Measurements from ENCODE around the gene SLC26A1. TPM values are rescaled to one million over a fixed set of nuclear protein-coding genes. Genes with fewer than 3 reads are reported as not detected.

SLC26A1 gene
- total RNA-seq, 4 donors from 2014 or later = 0.20 to 0.30 (median 0.21) TPM; not detected in 1

- no peak overlapping the region for H3K27ac ChIP-seq
- H3K4me3 ChIP-seq = no peak overlapping the region
- no peaks in the 10 kb centered on the region for H3K9me3 ChIP-seq
- no peak for TF ChIP-seq CTCF (IDR thresholded peaks at IDR 0.05)
- no peak for TF ChIP-seq EP300 (IDR thresholded peaks at IDR 0.05)
- TF ChIP-seq POLR2A (IDR thresholded peaks at IDR 0.05) = no peak
- no peaks in the 10 kb centered on the region for H3K27me3 ChIP-seq
- no peak for DNase-seq (ENCODE audit: low spot score in 2 of 2)
- peaks cover 0 to 2% (median 0%) of the 10 kb centered on the region in 3 donors for H3K36me3 ChIP-seq
- H3K4me1 ChIP-seq = peaks cover 5 to 58% (median 29%) of the 10 kb centered on the region in 4 donors
- WGBS, 2 donors = 82 to 100% methylated on average over 5 to 7 of the region's 8 CpGs
Measured at GRCh38 chr4:1031346-1031745, 38.1 kb upstream of the SLC26A1 start.

DNA sequence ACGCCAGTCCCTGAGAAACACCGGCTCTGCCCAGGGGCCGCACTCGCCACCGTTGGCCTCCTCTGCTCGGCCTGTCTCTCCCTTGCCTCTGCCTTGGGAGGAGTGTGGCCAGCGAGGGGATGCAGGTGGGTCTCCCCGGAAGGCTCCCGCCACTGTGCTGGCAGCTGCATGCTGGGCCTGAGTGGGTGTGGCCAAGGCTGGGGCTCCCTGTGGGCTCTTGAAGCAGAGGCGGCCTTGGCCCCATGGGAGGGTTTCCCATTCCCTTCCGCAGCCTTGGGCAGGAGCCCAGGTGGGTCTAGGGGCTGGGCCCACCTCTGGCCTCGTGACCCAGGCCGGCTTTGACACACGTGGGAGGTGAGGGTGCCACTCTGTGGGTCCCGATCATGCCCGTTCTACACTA is 37.4 kb upstream of the SLC26A1 start:
- DNase-seq (ENCODE audit: low spot score in 2 of 2) = no peak
- Histone ChIP-seq H3K9me3 (no peaks in the 10 kb centered on the region), H3K4me3 (no peak overlapping the region), H3K27me3 (no peaks in the 10 kb centered on the region), H3K36me3 (peaks cover 0 to 9% (median 0%) of the 10 kb centered on the region in 3 donors), H3K27ac (no peak overlapping the region), H3K4me1 (peaks cover 5 to 50% (median 21%) of the 10 kb centered on the region in 4 donors)
- 80 to 87% methylated on average over 7 to 11 of the region's 16 CpGs for WGBS, 2 donors
- no peak for TF ChIP-seq EP300 (IDR thresholded peaks at IDR 0.05)

DNA sequence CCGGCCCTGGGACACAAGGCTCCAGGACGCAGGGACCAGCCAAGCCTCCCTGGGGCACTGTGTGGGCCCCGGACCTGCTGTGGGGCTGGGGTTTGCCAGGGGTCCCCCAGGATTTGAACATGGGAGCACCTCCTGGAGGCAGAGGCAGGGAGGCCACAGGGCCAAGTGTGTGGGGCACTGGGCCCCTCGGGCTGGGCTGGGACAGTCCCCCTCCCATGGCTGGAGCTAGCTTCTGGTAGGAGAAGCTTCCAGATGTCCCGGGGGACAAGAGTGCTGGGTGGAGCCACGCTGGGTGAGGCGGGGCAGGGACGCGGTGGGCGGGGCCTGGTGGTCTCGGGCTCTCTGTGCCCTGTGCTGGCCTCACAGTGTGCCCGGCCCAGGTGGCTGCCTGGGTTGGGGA is 36.8 kb upstream of the SLC26A1 start:
- no peak overlapping the region for H3K4me3 ChIP-seq
- H3K27ac ChIP-seq = no peak overlapping the region
- 66 to 77% methylated on average over 9 to 11 of the region's 12 CpGs for WGBS, 2 donors
- TF ChIP-seq CTCF (IDR thresholded peaks at IDR 0.05) (no peak), POLR2A (IDR thresholded peaks at IDR 0.05) (no peak), EP300 (IDR thresholded peaks at IDR 0.05) (no peak)
- H3K9me3 ChIP-seq = no peaks in the 10 kb centered on the region
- peaks cover 2 to 45% (median 16%) of the 10 kb centered on the region in 4 donors for H3K4me1 ChIP-seq
- H3K36me3 ChIP-seq = peaks cover 0 to 15% (median 0%) of the 10 kb centered on the region in 3 donors
- H3K27me3 ChIP-seq = no peaks in the 10 kb centered on the region
- DNase-seq (ENCODE audit: low spot score in 2 of 2) = no peak

- DNase-seq (ENCODE audit: low spot score in 2 of 2) = no peak
- peaks cover 0 to 40% (median 12%) of the 10 kb centered on the region in 4 donors for H3K4me1 ChIP-seq
- no peak overlapping the region for H3K27ac ChIP-seq
- TF ChIP-seq EP300 (IDR thresholded peaks at IDR 0.05) = no peak
- no peak for TF ChIP-seq CTCF (IDR thresholded peaks at IDR 0.05)
- TF ChIP-seq POLR2A (IDR thresholded peaks at IDR 0.05) = no peak
- H3K4me3 ChIP-seq = no peak overlapping the region
- H3K9me3 ChIP-seq = no peaks in the 10 kb centered on the region
- no peaks in the 10 kb centered on the region for H3K27me3 ChIP-seq
- peaks cover 0 to 20% (median 0%) of the 10 kb centered on the region in 3 donors for H3K36me3 ChIP-seq
- WGBS, 2 donors = 70 to 74% methylated on average over 10 of the region's 17 CpGs
Measured at GRCh38 chr4:1029529-1029928, 36.3 kb upstream of the SLC26A1 start.

- no peak for DNase-seq (ENCODE audit: low spot score in 2 of 2)
- Histone ChIP-seq H3K36me3 (peaks cover 0 to 28% (median 0%) of the 10 kb centered on the region in 3 donors), H3K4me3 (no peak overlapping the region), H3K27ac (no peak overlapping the region), H3K9me3 (no peaks in the 10 kb centered on the region), H3K4me1 (peaks cover 0 to 31% (median 3%) of the 10 kb centered on the region in 4 donors), H3K27me3 (no peaks in the 10 kb centered on the region)
- WGBS, 2 donors = 78 to 81% methylated on average over 29 to 32 of the region's 36 CpGs
- TF ChIP-seq CTCF (IDR thresholded peaks at IDR 0.05) (no peak), POLR2A (IDR thresholded peaks at IDR 0.05) (no peak), EP300 (IDR thresholded peaks at IDR 0.05) (no peak)
Measured at GRCh38 chr4:1028574-1029220, 35.5 kb upstream of the SLC26A1 start.

Data from tibial nerve (tissue), 4 donors.